NCI-H510A (cell line): ENCODE data around the gene SETD6.
"Not testable (repeated sequence)": the region's sequence is repeated elsewhere in the genome, so short reads cannot be mapped to it uniquely, and the experiment has no call there.

ENCODE experiments used
- DNase-seq: peaks from one replicate; lab custom pipeline; 2025; lab: John Stamatoyannopoulos, UW

The SETD6 gene

GRCh38 chr16:58542291-58542690, 27.0 kb downstream of the SETD6 start:
- no peak for DNase-seq

GRCh38 chr16:58543685-58544084, 28.4 kb downstream of the SETD6 start:
- no peak for DNase-seq

GRCh38 chr16:58548378-58548777, 33.1 kb downstream of the SETD6 start:
- DNase-seq, result no peak

GRCh38 chr16:58551496-58551895, 36.2 kb downstream of the SETD6 start:
- no peak for DNase-seq

- no peak for DNase-seq
Observed at GRCh38 chr16:58556678-58557077, 41.4 kb downstream of the SETD6 start.

- DNase-seq, result no peak
Observed at GRCh38 chr16:58563235-58563634, 47.9 kb downstream of the SETD6 start.

GRCh38 chr16:58563775-58564174, 48.5 kb downstream of the SETD6 start:
- DNase-seq, result no peak

- not testable (repeated sequence) for DNase-seq
Observed at GRCh38 chr16:58565697-58566096, 50.4 kb downstream of the SETD6 start.
